ENCODE results near the gene OPRL1. TPM values are rescaled to one million over a fixed set of nuclear protein-coding genes. Genes with fewer than 3 reads are reported as not detected.

The OPRL1 gene
- total and polyA plus RNA-seq, 2 of the 8 experiments (the other 6 are each of a cell fraction or from before 2014, with no cell fraction given): 0.63 to 0.98 TPM

GRCh38 chr20:64109831-64110391, 30.0 kb downstream of the OPRL1 start:
- ChIA-PET CTCF (ENCODE audit: partially characterized antibody) (interaction anchor here (1.1 to 6.4 kb wide), 5 partner anchors 8 to 113 kb away, joined by 3 to 59 read pairs (median 5); partner anchors contain the start of gene LKAAEAR1), POLR2A (ENCODE audit: partially characterized antibody) (no interaction called here)
- H3K9me3 ChIP-seq (ENCODE audit: insufficient read depth in 2 of 2, low read depth in 1 of 2, low read length in 1 of 2): no peaks in the 10 kb centered on the region
- H3K27me3 ChIP-seq (replicated peaks in 1 of 4; ENCODE audit: control insufficient read depth in 3 of 4, extremely low read depth in 1 of 4, insufficient read depth in 3 of 4, low read length in 3 of 4): no peaks in the 10 kb centered on the region
- no peak overlapping the region for H3K56ac ChIP-seq (replicated peaks; ENCODE audit: insufficient read length, low read depth, low read length)
- no peaks in the 10 kb centered on the region for H3K79me2 ChIP-seq (ENCODE audit: control insufficient read depth in 1 of 2, insufficient read depth in 2 of 2, low read length in 2 of 2)
- no peak for FAIRE-seq
- no peak overlapping the region for H2BK15ac ChIP-seq (ENCODE audit: low read length)
- no peak overlapping the region for H2AK5ac ChIP-seq (ENCODE audit: low read depth, low read length)
- H3K23ac ChIP-seq (ENCODE audit: insufficient read length): no peak overlapping the region
- H3K27ac ChIP-seq (ENCODE audit: low read depth, low read length): no peak overlapping the region
- no peak overlapping the region for H3K4ac ChIP-seq (replicated peaks; ENCODE audit: insufficient read length, low read depth, low read length)
- no peak overlapping the region for H2BK12ac ChIP-seq (ENCODE audit: low read depth, low read length)
- peak in 1 of 2 experiments; percentile 37 for DNase-seq (ENCODE audit: low read depth in 1 of 2, low spot score in 2 of 2)
- H4K8ac ChIP-seq (ENCODE audit: extremely low read depth, insufficient read depth, low read length): 0 out of 2 replicates have a peak overlapping the region, but pooled peaks have one; percentile 5
- no peak overlapping the region for H3K14ac ChIP-seq (ENCODE audit: insufficient read length)
- H3K4me1 ChIP-seq (replicated peaks in 1 of 4; ENCODE audit: control insufficient read depth in 3 of 4, insufficient read depth in 4 of 4, low read length in 3 of 4): no peaks in the 10 kb centered on the region
- no peak overlapping the region for H2BK5ac ChIP-seq (ENCODE audit: low read depth, low read length)
- H3K4me2 ChIP-seq (ENCODE audit: insufficient read depth in 1 of 2, low read depth in 2 of 2, low read length in 2 of 2): no peak overlapping the region
- H2AFZ ChIP-seq (ENCODE audit: low read length): no peak overlapping the region
- H3K18ac ChIP-seq (ENCODE audit: extremely low read depth, low read length): no peak overlapping the region
- no peak overlapping the region for H4K91ac ChIP-seq (replicated peaks; ENCODE audit: insufficient read length, low read length)
- no peaks in the 10 kb centered on the region for H3K79me1 ChIP-seq (ENCODE audit: low read depth, low read length)
- H3K4me3 ChIP-seq (ENCODE audit: extremely low read depth in 1 of 4, insufficient read depth in 2 of 4, low read depth in 3 of 4, low read length in 4 of 4): no peak overlapping the region
- H4K20me1 ChIP-seq (replicated peaks in 1 of 2; ENCODE audit: control insufficient read depth in 1 of 2, insufficient read depth in 2 of 2, low read length in 2 of 2): peaks cover 2 to 4% of the 10 kb centered on the region in 2 experiments
- H2BK20ac ChIP-seq (ENCODE audit: low read length): no peak overlapping the region
- 91% methylated on average over 16 of the region's 16 CpGs; no CpG with 5 or more reads in 1 of the 2 experiments for WGBS, 2 experiments (ENCODE audit: extremely low coverage in 1 of 2, insufficient coverage in 1 of 2, insufficient read length in 1 of 2, insufficient replicate concordance in 2 of 2, low coverage in 1 of 2, low lambda C conversion rate in 2 of 2, missing lambda C conversion rate in 1 of 2)
- H2BK120ac ChIP-seq (replicated peaks; ENCODE audit: low read depth, low read length): no peak overlapping the region
- H3K9ac ChIP-seq (replicated peaks in 1 of 4; ENCODE audit: extremely low read depth in 1 of 4, low read depth in 3 of 4, low read length in 3 of 4): no peak overlapping the region
- H4K5ac ChIP-seq (ENCODE audit: insufficient read length, low read depth, low read length): no peak overlapping the region
- H3K36me3 ChIP-seq (ENCODE audit: control insufficient read depth in 2 of 4, insufficient read depth in 4 of 4, low read length in 3 of 4): no peaks in the 10 kb centered on the region
- no peaks in the 10 kb centered on the region for H3K23me2 ChIP-seq (ENCODE audit: low read depth, low read length)
- no peak for TF ChIP-seq CHD2 (IDR thresholded peaks at IDR 0.05; ENCODE audit: low read length)
- TF ChIP-seq FOSL1 (IDR thresholded peaks at IDR 0.05; ENCODE audit: insufficient read depth, low read depth, low read length): no peak
- TF ChIP-seq HDAC2 (IDR thresholded peaks at IDR 0.05; ENCODE audit: borderline replicate concordance in 1 of 2, low read depth in 2 of 2, low read length in 2 of 2): no peak
- no peak for TF ChIP-seq PHF8 (conservative IDR thresholded peaks at IDR 0.05; ENCODE audit: low read depth, low read length)
- no peak for TF ChIP-seq NANOG (IDR thresholded peaks at IDR 0.05; ENCODE audit: insufficient read depth, low read depth, low read length, poor library complexity, severe bottlenecking)
- TF ChIP-seq EZH2 (IDR thresholded peaks at IDR 0.05; ENCODE audit: low read depth, low read length, severe bottlenecking): no peak
- TF ChIP-seq POLR2AphosphoS5 (IDR thresholded peaks at IDR 0.05; ENCODE audit: low read depth, low read length): no peak
- no peak for TF ChIP-seq SAP30 (IDR thresholded peaks at IDR 0.05; ENCODE audit: insufficient read depth, insufficient replicate concordance, low read length)
- no peak for TF ChIP-seq RBBP5 (IDR thresholded peaks at IDR 0.05; ENCODE audit: borderline replicate concordance, low read depth, low read length)
